PC-3 (cell line): Measurements from ENCODE around the gene HPSE.

Experiments used
- EZH2 ChIP-seq: fragments of 300-600 bp; sonication (generic); IDR thresholded peaks from one replicate; pipeline ENCODE4 v1.6.1; 2017; ENCODE audit warnings: antibody characterized with exemption, mild to moderate bottlenecking, low read length; ENCODE audit not compliant: unreplicated experiment
- EZH2phosphoT487 ChIP-seq: fragments of 300-600 bp; sonication (generic); IDR thresholded peaks from 2 replicates; pipeline ENCODE4 v1.6.1; 2018; ENCODE audit warnings: mild to moderate bottlenecking, antibody characterized with exemption, low read length, borderline replicate concordance
- TF ChIP-seq, protein P1 (sequence below): fragments of 300-600 bp; sonication (generic); conservative IDR thresholded peaks from 2 replicates; pipeline ENCODE4 v1.5.1; 2017; ENCODE audit warnings: antibody characterized with exemption, low read depth, mild to moderate bottlenecking, low read length

- TF ChIP-seq, protein P1, sequence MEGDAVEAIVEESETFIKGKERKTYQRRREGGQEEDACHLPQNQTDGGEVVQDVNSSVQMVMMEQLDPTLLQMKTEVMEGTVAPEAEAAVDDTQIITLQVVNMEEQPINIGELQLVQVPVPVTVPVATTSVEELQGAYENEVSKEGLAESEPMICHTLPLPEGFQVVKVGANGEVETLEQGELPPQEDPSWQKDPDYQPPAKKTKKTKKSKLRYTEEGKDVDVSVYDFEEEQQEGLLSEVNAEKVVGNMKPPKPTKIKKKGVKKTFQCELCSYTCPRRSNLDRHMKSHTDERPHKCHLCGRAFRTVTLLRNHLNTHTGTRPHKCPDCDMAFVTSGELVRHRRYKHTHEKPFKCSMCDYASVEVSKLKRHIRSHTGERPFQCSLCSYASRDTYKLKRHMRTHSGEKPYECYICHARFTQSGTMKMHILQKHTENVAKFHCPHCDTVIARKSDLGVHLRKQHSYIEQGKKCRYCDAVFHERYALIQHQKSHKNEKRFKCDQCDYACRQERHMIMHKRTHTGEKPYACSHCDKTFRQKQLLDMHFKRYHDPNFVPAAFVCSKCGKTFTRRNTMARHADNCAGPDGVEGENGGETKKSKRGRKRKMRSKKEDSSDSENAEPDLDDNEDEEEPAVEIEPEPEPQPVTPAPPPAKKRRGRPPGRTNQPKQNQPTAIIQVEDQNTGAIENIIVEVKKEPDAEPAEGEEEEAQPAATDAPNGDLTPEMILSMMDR: no peak
- TF ChIP-seq EZH2 (no peak), EZH2phosphoT487 (no peak)
Measured at GRCh38 chr4:83353516-83353915, 18.9 kb upstream of the HPSE start.
